Hepatocyte (in vitro differentiated cells): ENCODE measurements around the gene ELF5. TPM values are rescaled to one million over a fixed set of nuclear protein-coding genes. Genes with fewer than 3 reads are reported as not detected.

Experiments
- DNase-seq: peaks from one replicate; pipeline ENCODE4 v3.0.0-alpha.2; 2016; ENCODE audit warnings: low spot score
- H2AFZ ChIP-seq: fragments of 200-600 bp; sonication (generic); 2 replicates; pipeline ENCODE4 v1.6.0; 2016; ENCODE audit warnings: antibody characterized with exemption, mild to moderate bottlenecking
- H3K27ac ChIP-seq: fragments of 200-600 bp; sonication (generic); 2 replicates; pipeline ENCODE4 v1.5.1; 2016; ENCODE audit warnings: mild to moderate bottlenecking
- H3K27me3 ChIP-seq: fragments of 200-600 bp; sonication (generic); 2 replicates; pipeline ENCODE4 v1.6.1; 2016
- H3K36me3 ChIP-seq: fragments of 200-600 bp; sonication (generic); replicated peaks from 2 replicates; pipeline ENCODE4 v1.5.1; 2016; ENCODE audit warnings: low read depth; ENCODE audit not compliant: insufficient read depth
- H3K4me1 ChIP-seq: fragments of 200-600 bp; sonication (generic); 2 replicates; pipeline ENCODE4 v1.5.1; 2016; ENCODE audit warnings: mild to moderate bottlenecking, moderate library complexity; ENCODE audit not compliant: insufficient read depth
- H3K4me2 ChIP-seq: fragments of 200-600 bp; sonication (generic); 2 replicates; pipeline ENCODE4 v1.6.0; 2016
- H3K4me3 ChIP-seq: fragments of 200-600 bp; sonication (generic); 2 replicates; pipeline ENCODE4 v1.5.1; 2016; ENCODE audit warnings: mild to moderate bottlenecking
- H3K79me2 ChIP-seq: fragments of 200-600 bp; sonication (generic); 2 replicates; pipeline ENCODE4 v1.6.0; 2017; ENCODE audit warnings: mild to moderate bottlenecking
- H3K9me2 ChIP-seq: fragments of 200-600 bp; sonication (generic); replicated peaks from 2 replicates; pipeline ENCODE4 v1.6.0; 2017; ENCODE audit warnings: mild to moderate bottlenecking; ENCODE audit not compliant: insufficient read depth
- H3K9me3 ChIP-seq: fragments of 200-600 bp; sonication (generic); 2 replicates; pipeline ENCODE4 v1.5.1; 2016; ENCODE audit warnings: low read depth, mild to moderate bottlenecking
- H4K20me1 ChIP-seq: fragments of 200-600 bp; sonication (generic); 2 replicates; pipeline ENCODE4 v1.6.0; 2016; ENCODE audit warnings: mild to moderate bottlenecking; ENCODE audit not compliant: insufficient read depth, poor library complexity, severe bottlenecking
- CTCF ChIP-seq: fragments of 200-600 bp; sonication (generic); IDR thresholded peaks from 2 replicates; pipeline ENCODE4 v1.5.1; 2016; ENCODE audit warnings: antibody characterized with exemption, mild to moderate bottlenecking; ENCODE audit not compliant: poor library complexity
- EZH2 ChIP-seq: fragments of 200-600 bp; sonication (generic); IDR thresholded peaks from 2 replicates; pipeline ENCODE4 v1.6.1; 2016; ENCODE audit warnings: antibody characterized with exemption, mild to moderate bottlenecking, borderline replicate concordance
- EZH2phosphoT487 ChIP-seq: fragments of 200-600 bp; sonication (generic); IDR thresholded peaks from one replicate; pipeline ENCODE4 v1.6.1; 2018; ENCODE audit warnings: antibody characterized with exemption, mild to moderate bottlenecking, low read depth, moderate library complexity; ENCODE audit not compliant: unreplicated experiment, severe bottlenecking
- WGBS: methylation state at CpG from one replicate; pipeline ENCODE4 v1.1.6; 2016; ENCODE audit warnings: low lambda C conversion rate; ENCODE audit errors: missing lambda C conversion rate; 5-methylcytosine and 5-hydroxymethylcytosine counted together
- polyA plus RNA-seq: library from polyadenylated mRNA; unstranded; fragments of >200 nt; fragmentation: Nextera tagmentation; extraction: Ambion mirVana; gene quantifications from 2 replicates; pipeline ENCODE4 v1.2.1, GENCODE V29; 2016
- total RNA-seq: library from RNA; depleted of rRNA; stranded (reverse); fragments of >200 nt; gene quantifications from 2 replicates; pipeline ENCODE4 v1.2.3, GENCODE V29; 2014

The ELF5 gene
- total and polyA plus RNA-seq, 2 experiments from 2014 or later: 0.50 to 0.53 TPM

- Histone ChIP-seq H3K4me3 (no peak overlapping the region), H3K9me2 (no peaks in the 10 kb centered on the region), H4K20me1 (no peaks in the 10 kb centered on the region), H3K36me3 (no peaks in the 10 kb centered on the region), H3K4me2 (no peak overlapping the region), H3K27me3 (no peaks in the 10 kb centered on the region), H3K9me3 (no peaks in the 10 kb centered on the region), H3K4me1 (no peaks in the 10 kb centered on the region), H3K79me2 (no peaks in the 10 kb centered on the region), H2AFZ (no peak overlapping the region), H3K27ac (no peak overlapping the region)
- DNase-seq: no peak
- TF ChIP-seq EZH2phosphoT487 (no peak), CTCF (no peak), EZH2 (no peak)
- WGBS: 91% methylated on average over 7 of the region's 7 CpGs
These were observed 26.2 kb downstream of the ELF5 start for GRCh38 chr11:34487430-34487829.

- 83% methylated on average over 9 of the region's 9 CpGs for WGBS
- H3K36me3 ChIP-seq: no peaks in the 10 kb centered on the region
- peaks cover 10% of the 10 kb centered on the region for H3K4me1 ChIP-seq
- H3K4me2 ChIP-seq: no peak overlapping the region
- no peak for DNase-seq
- no peak overlapping the region for H2AFZ ChIP-seq
- H3K27ac ChIP-seq: no peak overlapping the region
- H3K9me2 ChIP-seq: no peaks in the 10 kb centered on the region
- no peaks in the 10 kb centered on the region for H3K9me3 ChIP-seq
- H4K20me1 ChIP-seq: no peaks in the 10 kb centered on the region
- no peaks in the 10 kb centered on the region for H3K79me2 ChIP-seq
- H3K27me3 ChIP-seq: no peaks in the 10 kb centered on the region
- H3K4me3 ChIP-seq: no peak overlapping the region
- TF ChIP-seq CTCF: no peak
- TF ChIP-seq EZH2phosphoT487: no peak
- TF ChIP-seq EZH2: no peak
These were observed 30.3 kb downstream of the ELF5 start for GRCh38 chr11:34483106-34483874.

GRCh38 chr11:34481307-34481706 lies 32.3 kb downstream of the ELF5 start:
- no peak for DNase-seq
- H3K4me2 ChIP-seq: no peak overlapping the region
- no peaks in the 10 kb centered on the region for H3K79me2 ChIP-seq
- H3K27me3 ChIP-seq: no peaks in the 10 kb centered on the region
- TF ChIP-seq CTCF (no peak), EZH2phosphoT487 (no peak), EZH2 (no peak)
- no peaks in the 10 kb centered on the region for H3K36me3 ChIP-seq
- H2AFZ ChIP-seq: no peak overlapping the region
- 77% methylated on average over 3 of the region's 3 CpGs for WGBS
- H3K9me3 ChIP-seq: no peaks in the 10 kb centered on the region
- no peak overlapping the region for H3K27ac ChIP-seq
- H3K9me2 ChIP-seq: no peaks in the 10 kb centered on the region
- no peaks in the 10 kb centered on the region for H4K20me1 ChIP-seq
- H3K4me3 ChIP-seq: no peak overlapping the region
- H3K4me1 ChIP-seq: peaks cover 10% of the 10 kb centered on the region
